K562 (cell line): ENCODE data around the gene OXNAD1. TPM values are rescaled to one million over a fixed set of nuclear protein-coding genes. Genes with fewer than 3 reads are reported as not detected.
A peak's percentile ranks its signal among the peaks of the same experiment; 100 is the strongest.

Experiments
- BACH1 ChIP-seq: fragments of 200-800 bp; sonication (Bioruptor generic); IDR thresholded peaks from 2 replicates; pipeline ENCODE4 v1.6.1; 2016; ENCODE audit warnings: missing genetic modification characterization, missing compliant biosample characterization
- BRD4 ChIP-seq: fragments of 200-600 bp; sonication (generic); IDR thresholded peaks from 2 replicates; pipeline ENCODE4 v1.6.1; 2017; ENCODE audit warnings: inconsistent platforms
- CC2D1A ChIP-seq: fragments of 450-650 bp; IDR thresholded peaks from 2 replicates; pipeline ENCODE4 v1.6.1; 2017; ENCODE audit warnings: mild to moderate bottlenecking
- CCNT2 ChIP-seq: IDR thresholded peaks from 2 replicates; pipeline ENCODE4 v1.6.1; 2011; ENCODE audit warnings: borderline replicate concordance, low read depth, mild to moderate bottlenecking, moderate library complexity, mixed read lengths, low read length; ENCODE audit not compliant: insufficient read length; ENCODE audit errors: extremely low read depth
- DIDO1 ChIP-seq: fragments of 450-650 bp; IDR thresholded peaks from 2 replicates; pipeline ENCODE4 v1.6.1; 2016; ENCODE audit warnings: low read depth, missing biosample characterization, missing genetic modification characterization
- HCFC1 ChIP-seq: IDR thresholded peaks from 2 replicates; pipeline ENCODE4 v1.6.1; 2012; ENCODE audit warnings: low read depth, low read length, improper control_type of control experiment
- KDM1A ChIP-seq, 2 experiments: fragments of 450-650 bp; IDR thresholded peaks; 2 replicates each; pipeline ENCODE4 v1.6.1; 2016; ENCODE audit warnings: mild to moderate bottlenecking in 2 of 2
- SMAD4 ChIP-seq: fragments of 250-450 bp; sonication (Bioruptor Pico); conservative IDR thresholded peaks from 2 replicates; pipeline ENCODE4 v1.8.0; 2021; ENCODE audit warnings: inconsistent platforms, mild to moderate bottlenecking, moderate library complexity
- TBP ChIP-seq: optimal IDR thresholded peaks from 2 replicates; pipeline ENCODE3; 2011; ENCODE audit warnings: low read depth, low read length, improper control_type of control experiment
- ZNF785 ChIP-seq: fragments of 250-450 bp; sonication (Bioruptor Pico); IDR thresholded peaks from 2 replicates; pipeline ENCODE4 v1.4.0; 2020; ENCODE audit warnings: mild to moderate bottlenecking
- polyA plus RNA-seq, 8 experiments: library from polyadenylated mRNA; depleted of rRNA in 4 of 8; stranded (reverse) in 5 of 8; unstranded in 3 of 8; fragments of >200 nt; fragmentation: Nextera tagmentation in 2 of 8; fragmentation: Illumina TruSeq in 1 of 8; extraction: Ambion mirVana in 2 of 8; extraction: Trizol in 1 of 8; gene quantifications; 2 replicates each; pipeline versions ENCODE4 v1.2.1 to v1.2.3, GENCODE V29; 2011 to 2014; ENCODE audit warnings: inconsistent platforms in 1 of 8, missing spikeins in 1 of 8
- total RNA-seq, 7 experiments: library from RNA; depleted of rRNA in 6 of 7; stranded (reverse); fragments of >200 nt in 6 of 7; fragmentation: Illumina TruSeq in 2 of 7; extraction: Trizol in 2 of 7; gene quantifications; 2 replicates each; pipeline versions ENCODE4 v1.2.1 to v1.2.3, GENCODE V29; 2011 to 2021; ENCODE audit warnings: low replicate concordance in 1 of 7
- TF ChIP-seq, protein P1 (sequence below): fragments of 450-650 bp; IDR thresholded peaks from 2 replicates; pipeline ENCODE4 v1.6.1; 2016; ENCODE audit warnings: mild to moderate bottlenecking, moderate library complexity
- TF ChIP-seq, protein P2 (sequence below): sonication (generic); formaldehyde crosslinking; IDR thresholded peaks from 2 replicates; pipeline ENCODE4 v1.9.0; 2022; ENCODE audit warnings: mild to moderate bottlenecking, missing genetic modification reagents
- TF ChIP-seq, protein P3 (sequence below), 2 experiments: fragments of 450-650 bp in 1 of 2; IDR thresholded peaks; 2 replicates each; pipeline ENCODE4 v1.6.1; 2011 to 2017; ENCODE audit warnings: low read depth in 2 of 2, antibody characterized with exemption in 1 of 2, borderline replicate concordance in 1 of 2, low read length in 1 of 2, mild to moderate bottlenecking in 1 of 2, mixed read lengths in 1 of 2; ENCODE audit not compliant: control insufficient read depth in 1 of 2

Gene OXNAD1
- total and polyA plus RNA-seq, 9 of the 15 experiments (the other 6 are each of a cell fraction or from before 2014, with no cell fraction given): 12.8 to 44.4 (median 41.1) TPM

DNA sequence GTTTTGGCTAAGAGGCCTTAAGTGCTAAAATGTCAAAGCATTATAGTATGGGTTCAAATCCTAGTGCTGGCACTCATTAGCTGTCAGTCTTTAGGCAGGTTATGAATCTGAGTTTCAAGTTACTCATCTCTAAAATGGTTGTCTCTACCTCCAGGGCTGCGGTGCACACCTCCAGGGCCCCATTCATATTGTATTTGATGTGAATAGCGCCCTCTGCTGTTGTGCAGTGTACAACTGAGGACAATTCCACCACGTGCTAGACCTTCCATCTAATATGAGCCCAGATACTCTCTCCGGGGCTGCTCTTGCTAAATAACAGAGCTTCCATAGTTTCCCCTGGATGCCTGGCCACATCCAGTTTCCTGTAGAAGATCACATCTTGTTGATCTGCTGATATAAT is 54.3 kb downstream of the OXNAD1 start (continued):
- TF ChIP-seq, protein P1, sequence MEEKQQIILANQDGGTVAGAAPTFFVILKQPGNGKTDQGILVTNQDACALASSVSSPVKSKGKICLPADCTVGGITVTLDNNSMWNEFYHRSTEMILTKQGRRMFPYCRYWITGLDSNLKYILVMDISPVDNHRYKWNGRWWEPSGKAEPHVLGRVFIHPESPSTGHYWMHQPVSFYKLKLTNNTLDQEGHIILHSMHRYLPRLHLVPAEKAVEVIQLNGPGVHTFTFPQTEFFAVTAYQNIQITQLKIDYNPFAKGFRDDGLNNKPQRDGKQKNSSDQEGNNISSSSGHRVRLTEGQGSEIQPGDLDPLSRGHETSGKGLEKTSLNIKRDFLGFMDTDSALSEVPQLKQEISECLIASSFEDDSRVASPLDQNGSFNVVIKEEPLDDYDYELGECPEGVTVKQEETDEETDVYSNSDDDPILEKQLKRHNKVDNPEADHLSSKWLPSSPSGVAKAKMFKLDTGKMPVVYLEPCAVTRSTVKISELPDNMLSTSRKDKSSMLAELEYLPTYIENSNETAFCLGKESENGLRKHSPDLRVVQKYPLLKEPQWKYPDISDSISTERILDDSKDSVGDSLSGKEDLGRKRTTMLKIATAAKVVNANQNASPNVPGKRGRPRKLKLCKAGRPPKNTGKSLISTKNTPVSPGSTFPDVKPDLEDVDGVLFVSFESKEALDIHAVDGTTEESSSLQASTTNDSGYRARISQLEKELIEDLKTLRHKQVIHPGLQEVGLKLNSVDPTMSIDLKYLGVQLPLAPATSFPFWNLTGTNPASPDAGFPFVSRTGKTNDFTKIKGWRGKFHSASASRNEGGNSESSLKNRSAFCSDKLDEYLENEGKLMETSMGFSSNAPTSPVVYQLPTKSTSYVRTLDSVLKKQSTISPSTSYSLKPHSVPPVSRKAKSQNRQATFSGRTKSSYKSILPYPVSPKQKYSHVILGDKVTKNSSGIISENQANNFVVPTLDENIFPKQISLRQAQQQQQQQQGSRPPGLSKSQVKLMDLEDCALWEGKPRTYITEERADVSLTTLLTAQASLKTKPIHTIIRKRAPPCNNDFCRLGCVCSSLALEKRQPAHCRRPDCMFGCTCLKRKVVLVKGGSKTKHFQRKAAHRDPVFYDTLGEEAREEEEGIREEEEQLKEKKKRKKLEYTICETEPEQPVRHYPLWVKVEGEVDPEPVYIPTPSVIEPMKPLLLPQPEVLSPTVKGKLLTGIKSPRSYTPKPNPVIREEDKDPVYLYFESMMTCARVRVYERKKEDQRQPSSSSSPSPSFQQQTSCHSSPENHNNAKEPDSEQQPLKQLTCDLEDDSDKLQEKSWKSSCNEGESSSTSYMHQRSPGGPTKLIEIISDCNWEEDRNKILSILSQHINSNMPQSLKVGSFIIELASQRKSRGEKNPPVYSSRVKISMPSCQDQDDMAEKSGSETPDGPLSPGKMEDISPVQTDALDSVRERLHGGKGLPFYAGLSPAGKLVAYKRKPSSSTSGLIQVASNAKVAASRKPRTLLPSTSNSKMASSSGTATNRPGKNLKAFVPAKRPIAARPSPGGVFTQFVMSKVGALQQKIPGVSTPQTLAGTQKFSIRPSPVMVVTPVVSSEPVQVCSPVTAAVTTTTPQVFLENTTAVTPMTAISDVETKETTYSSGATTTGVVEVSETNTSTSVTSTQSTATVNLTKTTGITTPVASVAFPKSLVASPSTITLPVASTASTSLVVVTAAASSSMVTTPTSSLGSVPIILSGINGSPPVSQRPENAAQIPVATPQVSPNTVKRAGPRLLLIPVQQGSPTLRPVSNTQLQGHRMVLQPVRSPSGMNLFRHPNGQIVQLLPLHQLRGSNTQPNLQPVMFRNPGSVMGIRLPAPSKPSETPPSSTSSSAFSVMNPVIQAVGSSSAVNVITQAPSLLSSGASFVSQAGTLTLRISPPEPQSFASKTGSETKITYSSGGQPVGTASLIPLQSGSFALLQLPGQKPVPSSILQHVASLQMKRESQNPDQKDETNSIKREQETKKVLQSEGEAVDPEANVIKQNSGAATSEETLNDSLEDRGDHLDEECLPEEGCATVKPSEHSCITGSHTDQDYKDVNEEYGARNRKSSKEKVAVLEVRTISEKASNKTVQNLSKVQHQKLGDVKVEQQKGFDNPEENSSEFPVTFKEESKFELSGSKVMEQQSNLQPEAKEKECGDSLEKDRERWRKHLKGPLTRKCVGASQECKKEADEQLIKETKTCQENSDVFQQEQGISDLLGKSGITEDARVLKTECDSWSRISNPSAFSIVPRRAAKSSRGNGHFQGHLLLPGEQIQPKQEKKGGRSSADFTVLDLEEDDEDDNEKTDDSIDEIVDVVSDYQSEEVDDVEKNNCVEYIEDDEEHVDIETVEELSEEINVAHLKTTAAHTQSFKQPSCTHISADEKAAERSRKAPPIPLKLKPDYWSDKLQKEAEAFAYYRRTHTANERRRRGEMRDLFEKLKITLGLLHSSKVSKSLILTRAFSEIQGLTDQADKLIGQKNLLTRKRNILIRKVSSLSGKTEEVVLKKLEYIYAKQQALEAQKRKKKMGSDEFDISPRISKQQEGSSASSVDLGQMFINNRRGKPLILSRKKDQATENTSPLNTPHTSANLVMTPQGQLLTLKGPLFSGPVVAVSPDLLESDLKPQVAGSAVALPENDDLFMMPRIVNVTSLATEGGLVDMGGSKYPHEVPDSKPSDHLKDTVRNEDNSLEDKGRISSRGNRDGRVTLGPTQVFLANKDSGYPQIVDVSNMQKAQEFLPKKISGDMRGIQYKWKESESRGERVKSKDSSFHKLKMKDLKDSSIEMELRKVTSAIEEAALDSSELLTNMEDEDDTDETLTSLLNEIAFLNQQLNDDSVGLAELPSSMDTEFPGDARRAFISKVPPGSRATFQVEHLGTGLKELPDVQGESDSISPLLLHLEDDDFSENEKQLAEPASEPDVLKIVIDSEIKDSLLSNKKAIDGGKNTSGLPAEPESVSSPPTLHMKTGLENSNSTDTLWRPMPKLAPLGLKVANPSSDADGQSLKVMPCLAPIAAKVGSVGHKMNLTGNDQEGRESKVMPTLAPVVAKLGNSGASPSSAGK: peak; percentile 69
- TF ChIP-seq HCFC1: peak; percentile 13; the same call in 1 of the 2 replicates
- TF ChIP-seq TBP: no peak
- no peak for TF ChIP-seq BRD4
- TF ChIP-seq, protein P2, sequence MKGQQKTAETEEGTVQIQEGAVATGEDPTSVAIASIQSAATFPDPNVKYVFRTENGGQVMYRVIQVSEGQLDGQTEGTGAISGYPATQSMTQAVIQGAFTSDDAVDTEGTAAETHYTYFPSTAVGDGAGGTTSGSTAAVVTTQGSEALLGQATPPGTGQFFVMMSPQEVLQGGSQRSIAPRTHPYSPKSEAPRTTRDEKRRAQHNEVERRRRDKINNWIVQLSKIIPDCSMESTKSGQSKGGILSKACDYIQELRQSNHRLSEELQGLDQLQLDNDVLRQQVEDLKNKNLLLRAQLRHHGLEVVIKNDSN (CRISPR knock-in tag): peak; percentile 30; the same call in 1 of the 2 replicates
- TF ChIP-seq DIDO1 (tag): no peak
- TF ChIP-seq, protein P3, sequence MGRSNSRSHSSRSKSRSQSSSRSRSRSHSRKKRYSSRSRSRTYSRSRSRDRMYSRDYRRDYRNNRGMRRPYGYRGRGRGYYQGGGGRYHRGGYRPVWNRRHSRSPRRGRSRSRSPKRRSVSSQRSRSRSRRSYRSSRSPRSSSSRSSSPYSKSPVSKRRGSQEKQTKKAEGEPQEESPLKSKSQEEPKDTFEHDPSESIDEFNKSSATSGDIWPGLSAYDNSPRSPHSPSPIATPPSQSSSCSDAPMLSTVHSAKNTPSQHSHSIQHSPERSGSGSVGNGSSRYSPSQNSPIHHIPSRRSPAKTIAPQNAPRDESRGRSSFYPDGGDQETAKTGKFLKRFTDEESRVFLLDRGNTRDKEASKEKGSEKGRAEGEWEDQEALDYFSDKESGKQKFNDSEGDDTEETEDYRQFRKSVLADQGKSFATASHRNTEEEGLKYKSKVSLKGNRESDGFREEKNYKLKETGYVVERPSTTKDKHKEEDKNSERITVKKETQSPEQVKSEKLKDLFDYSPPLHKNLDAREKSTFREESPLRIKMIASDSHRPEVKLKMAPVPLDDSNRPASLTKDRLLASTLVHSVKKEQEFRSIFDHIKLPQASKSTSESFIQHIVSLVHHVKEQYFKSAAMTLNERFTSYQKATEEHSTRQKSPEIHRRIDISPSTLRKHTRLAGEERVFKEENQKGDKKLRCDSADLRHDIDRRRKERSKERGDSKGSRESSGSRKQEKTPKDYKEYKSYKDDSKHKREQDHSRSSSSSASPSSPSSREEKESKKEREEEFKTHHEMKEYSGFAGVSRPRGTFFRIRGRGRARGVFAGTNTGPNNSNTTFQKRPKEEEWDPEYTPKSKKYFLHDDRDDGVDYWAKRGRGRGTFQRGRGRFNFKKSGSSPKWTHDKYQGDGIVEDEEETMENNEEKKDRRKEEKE (IDR thresholded peaks at IDR 0.05; ENCODE audit: borderline replicate concordance in 1 of 2, control insufficient read depth in 1 of 2, low read depth in 2 of 2, low read length in 1 of 2): no peak
- no peak for TF ChIP-seq CCNT2
- no peak for TF ChIP-seq BACH1 (tag)
- 0 out of 2 replicates have a peak, but pooled peaks have one; percentile 30 for TF ChIP-seq SMAD4 (CRISPR knock-in tag)
- TF ChIP-seq ZNF785 (CRISPR knock-in tag): no peak
- no peak for TF ChIP-seq CC2D1A
- no peak for TF ChIP-seq KDM1A (IDR thresholded peaks at IDR 0.05)
